K562 (cell line): ENCODE data around the gene GMEB1. TPM values are rescaled to one million over a fixed set of nuclear protein-coding genes. Genes with fewer than 3 reads are reported as not detected.

Experiments
- ELK3 ChIP-seq: fragments of 450-650 bp; formaldehyde crosslinking; IDR thresholded peaks from 2 replicates; pipeline ENCODE4 v1.4.0; 2020; ENCODE audit warnings: mild to moderate bottlenecking
- FOS ChIP-seq: IDR thresholded peaks from 3 replicates; pipeline ENCODE4 v1.6.1; 2011; ENCODE audit not compliant: insufficient read length; ENCODE audit errors: extremely low read depth
- GATA2 ChIP-seq: sonication (generic); formaldehyde crosslinking; IDR thresholded peaks from 2 replicates; pipeline ENCODE4 v1.4.0; 2020; ENCODE audit warnings: mild to moderate bottlenecking, missing genetic modification reagents
- HIVEP1 ChIP-seq: fragments of 250-450 bp; sonication (Bioruptor Pico); IDR thresholded peaks from 2 replicates; pipeline ENCODE4 v1.4.0; 2020; ENCODE audit warnings: mild to moderate bottlenecking
- MCM3 ChIP-seq: fragments of 450-650 bp; IDR thresholded peaks from 2 replicates; pipeline ENCODE4 v1.6.1; 2016
- NFE2 ChIP-seq: IDR thresholded peaks from 2 replicates; pipeline ENCODE4 v1.6.1; 2014; ENCODE audit warnings: antibody characterized with exemption, low read depth
- NFIX ChIP-seq: fragments of 250-450 bp; sonication (Bioruptor Pico); IDR thresholded peaks from 2 replicates; pipeline ENCODE4 v1.4.0; 2020; ENCODE audit warnings: low read depth, mild to moderate bottlenecking, moderate library complexity
- NFYB ChIP-seq: IDR thresholded peaks from 2 replicates; pipeline ENCODE4 v1.6.1; 2011; ENCODE audit warnings: mild to moderate bottlenecking, moderate library complexity; ENCODE audit not compliant: insufficient read length; ENCODE audit errors: extremely low read depth
- RBM39 ChIP-seq: fragments of 200-400 bp; formaldehyde crosslinking; optimal IDR thresholded peaks from 2 replicates; pipeline ENCODE3; 2018; ENCODE audit warnings: low read depth, low read length
- SAP30 ChIP-seq: fragments of 200-600 bp; sonication (generic); IDR thresholded peaks from 2 replicates; pipeline ENCODE4 v1.6.1; 2012; ENCODE audit warnings: borderline replicate concordance, low read depth, mild to moderate bottlenecking, moderate library complexity, low read length, control low read depth, inconsistent platforms; ENCODE audit not compliant: insufficient read depth, poor library complexity, severe bottlenecking
- SMAD2 ChIP-seq: fragments of 150-350 bp; IDR thresholded peaks from 2 replicates; pipeline ENCODE4 v1.6.1; 2014; ENCODE audit warnings: low read depth, mild to moderate bottlenecking, low read length
- SRSF3 ChIP-seq: fragments of 200-400 bp; formaldehyde crosslinking; IDR thresholded peaks from 2 replicates; pipeline ENCODE4 v1.6.1; 2016; ENCODE audit warnings: mild to moderate bottlenecking, low read length, moderate library complexity; ENCODE audit not compliant: insufficient read depth
- SRSF9 ChIP-seq: fragments of 200-400 bp; formaldehyde crosslinking; IDR thresholded peaks from 2 replicates; pipeline ENCODE4 v1.6.1; 2017; ENCODE audit warnings: low read depth, low read length, borderline replicate concordance
- ZNF609 ChIP-seq: sonication (generic); formaldehyde crosslinking; IDR thresholded peaks from 2 replicates; pipeline ENCODE4 v1.8.1; 2023; ENCODE audit warnings: missing genetic modification reagents, mild to moderate bottlenecking, borderline replicate concordance
- polyA plus RNA-seq, 8 experiments: library from polyadenylated mRNA; depleted of rRNA in 4 of 8; stranded (reverse) in 5 of 8; unstranded in 3 of 8; fragments of >200 nt; fragmentation: Nextera tagmentation in 2 of 8; fragmentation: Illumina TruSeq in 1 of 8; extraction: Ambion mirVana in 2 of 8; extraction: Trizol in 1 of 8; gene quantifications; 2 replicates each; pipeline versions ENCODE4 v1.2.1 to v1.2.3, GENCODE V29; 2011 to 2014; ENCODE audit warnings: inconsistent platforms in 1 of 8, missing spikeins in 1 of 8
- total RNA-seq, 7 experiments: library from RNA; depleted of rRNA in 6 of 7; stranded (reverse); fragments of >200 nt in 6 of 7; fragmentation: Illumina TruSeq in 2 of 7; extraction: Trizol in 2 of 7; gene quantifications; 2 replicates each; pipeline versions ENCODE4 v1.2.1 to v1.2.3, GENCODE V29; 2011 to 2021; ENCODE audit warnings: low replicate concordance in 1 of 7
- TF ChIP-seq, protein P1 (sequence below), 2 experiments: fragments of 450-650 bp in 1 of 2; IDR thresholded peaks; 2 replicates each; pipeline ENCODE4 v1.6.1; 2011 to 2017; ENCODE audit warnings: low read depth in 2 of 2, antibody characterized with exemption in 1 of 2, borderline replicate concordance in 1 of 2, low read length in 1 of 2, mild to moderate bottlenecking in 1 of 2, mixed read lengths in 1 of 2; ENCODE audit not compliant: control insufficient read depth in 1 of 2
- TF ChIP-seq, protein P2 (sequence below): conservative IDR thresholded peaks from 2 replicates; pipeline ENCODE4 v1.6.1; 2011; ENCODE audit warnings: low read depth, mild to moderate bottlenecking, low read length; ENCODE audit not compliant: control insufficient read depth

GMEB1 gene
- total and polyA plus RNA-seq, 9 of the 15 experiments (the other 6 are each of a cell fraction or from before 2014, with no cell fraction given): 6.6 to 17.5 (median 8.5) TPM

GRCh38 chr1:28648474-28649198 is 19.9 kb upstream of the GMEB1 start, which contains the start of gene RNU11 (continued):
- TF ChIP-seq SAP30: peak; percentile 30
- 0 out of 2 replicates have a peak, but pooled peaks have one; percentile 31 for TF ChIP-seq NFIX (CRISPR knock-in tag)
- peak; percentile 100 for TF ChIP-seq RBM39
- peak; percentile 68 for TF ChIP-seq NFE2
- no peak for TF ChIP-seq SMAD2
- TF ChIP-seq SRSF3: no peak
- TF ChIP-seq, protein P1, sequence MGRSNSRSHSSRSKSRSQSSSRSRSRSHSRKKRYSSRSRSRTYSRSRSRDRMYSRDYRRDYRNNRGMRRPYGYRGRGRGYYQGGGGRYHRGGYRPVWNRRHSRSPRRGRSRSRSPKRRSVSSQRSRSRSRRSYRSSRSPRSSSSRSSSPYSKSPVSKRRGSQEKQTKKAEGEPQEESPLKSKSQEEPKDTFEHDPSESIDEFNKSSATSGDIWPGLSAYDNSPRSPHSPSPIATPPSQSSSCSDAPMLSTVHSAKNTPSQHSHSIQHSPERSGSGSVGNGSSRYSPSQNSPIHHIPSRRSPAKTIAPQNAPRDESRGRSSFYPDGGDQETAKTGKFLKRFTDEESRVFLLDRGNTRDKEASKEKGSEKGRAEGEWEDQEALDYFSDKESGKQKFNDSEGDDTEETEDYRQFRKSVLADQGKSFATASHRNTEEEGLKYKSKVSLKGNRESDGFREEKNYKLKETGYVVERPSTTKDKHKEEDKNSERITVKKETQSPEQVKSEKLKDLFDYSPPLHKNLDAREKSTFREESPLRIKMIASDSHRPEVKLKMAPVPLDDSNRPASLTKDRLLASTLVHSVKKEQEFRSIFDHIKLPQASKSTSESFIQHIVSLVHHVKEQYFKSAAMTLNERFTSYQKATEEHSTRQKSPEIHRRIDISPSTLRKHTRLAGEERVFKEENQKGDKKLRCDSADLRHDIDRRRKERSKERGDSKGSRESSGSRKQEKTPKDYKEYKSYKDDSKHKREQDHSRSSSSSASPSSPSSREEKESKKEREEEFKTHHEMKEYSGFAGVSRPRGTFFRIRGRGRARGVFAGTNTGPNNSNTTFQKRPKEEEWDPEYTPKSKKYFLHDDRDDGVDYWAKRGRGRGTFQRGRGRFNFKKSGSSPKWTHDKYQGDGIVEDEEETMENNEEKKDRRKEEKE (IDR thresholded peaks at IDR 0.05; ENCODE audit: borderline replicate concordance in 1 of 2, control insufficient read depth in 1 of 2, low read depth in 2 of 2, low read length in 1 of 2): peak; percentile 89 to 100
- TF ChIP-seq NFYB: no peak
- peak; percentile 73 for TF ChIP-seq HIVEP1 (CRISPR knock-in tag)
- no peak for TF ChIP-seq FOS
- no peak for TF ChIP-seq MCM3
- TF ChIP-seq ZNF609 (CRISPR knock-in tag): peak; percentile 93; the same call in 1 of the 2 replicates
- TF ChIP-seq, protein P2, sequence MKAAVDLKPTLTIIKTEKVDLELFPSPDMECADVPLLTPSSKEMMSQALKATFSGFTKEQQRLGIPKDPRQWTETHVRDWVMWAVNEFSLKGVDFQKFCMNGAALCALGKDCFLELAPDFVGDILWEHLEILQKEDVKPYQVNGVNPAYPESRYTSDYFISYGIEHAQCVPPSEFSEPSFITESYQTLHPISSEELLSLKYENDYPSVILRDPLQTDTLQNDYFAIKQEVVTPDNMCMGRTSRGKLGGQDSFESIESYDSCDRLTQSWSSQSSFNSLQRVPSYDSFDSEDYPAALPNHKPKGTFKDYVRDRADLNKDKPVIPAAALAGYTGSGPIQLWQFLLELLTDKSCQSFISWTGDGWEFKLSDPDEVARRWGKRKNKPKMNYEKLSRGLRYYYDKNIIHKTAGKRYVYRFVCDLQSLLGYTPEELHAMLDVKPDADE: peak; percentile 100
- no peak for TF ChIP-seq SRSF9
- TF ChIP-seq ELK3 (CRISPR knock-in tag): peak; percentile 94; the same call in 1 of the 2 replicates
- no peak; the same call in 1 of the 2 replicates for TF ChIP-seq GATA2 (CRISPR knock-in tag)
